Measurements from ENCODE around the gene CLEC4G.

The CLEC4G gene

DNA sequence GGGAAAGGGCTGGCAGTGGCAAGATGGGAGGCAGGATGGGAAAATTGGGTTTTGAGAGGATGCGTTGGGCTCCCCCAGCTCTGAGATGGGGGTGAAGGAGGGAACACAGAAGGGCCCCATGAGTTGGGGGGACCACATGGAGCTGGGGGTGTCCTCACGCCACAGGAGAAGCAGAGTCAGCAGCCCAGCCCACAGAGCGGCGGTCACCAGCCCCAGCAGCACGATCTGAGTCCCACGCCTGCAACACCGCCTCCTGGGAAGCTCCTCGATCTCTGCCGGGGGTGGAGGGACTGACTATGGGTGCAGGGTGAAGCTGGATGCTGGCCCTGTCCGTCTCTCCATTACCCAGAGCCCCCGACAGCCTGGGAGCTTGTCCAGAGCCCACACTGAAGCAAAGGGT lies 33.3 kb downstream of the CLEC4G start:
- DNase-seq (ENCODE audit: low read depth in 1 of 2, low spot score in 1 of 2), result no peak

DNA sequence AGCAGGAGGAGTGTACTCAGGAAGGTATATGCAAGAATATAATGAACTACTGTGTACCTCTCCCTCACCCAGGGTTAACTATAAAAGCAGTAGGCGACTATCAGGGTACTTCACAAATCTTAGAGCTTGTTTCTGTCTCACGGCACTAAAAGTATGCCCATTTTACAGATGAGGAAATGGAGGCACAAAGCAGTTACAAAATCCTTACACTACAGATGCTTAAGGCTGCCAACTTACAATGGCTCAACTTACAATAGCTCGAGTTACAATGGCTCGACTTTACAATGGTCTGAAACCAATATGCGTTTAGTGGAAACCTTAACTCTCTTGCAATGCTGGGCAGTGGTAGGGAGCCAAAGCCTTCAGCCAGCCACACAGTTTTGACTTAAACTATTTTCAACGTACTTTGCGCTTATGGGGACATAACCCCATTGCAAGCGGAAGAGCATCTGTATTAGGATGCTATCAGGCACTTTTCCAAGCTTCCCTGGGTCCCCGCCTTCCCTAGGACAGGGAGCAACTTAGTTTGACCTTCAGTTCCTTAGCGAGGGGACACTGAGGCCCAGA lies 34.1 kb downstream of the CLEC4G start:
- DNase-seq (ENCODE audit: low read depth in 1 of 2, low spot score in 1 of 2), result no peak

DNA sequence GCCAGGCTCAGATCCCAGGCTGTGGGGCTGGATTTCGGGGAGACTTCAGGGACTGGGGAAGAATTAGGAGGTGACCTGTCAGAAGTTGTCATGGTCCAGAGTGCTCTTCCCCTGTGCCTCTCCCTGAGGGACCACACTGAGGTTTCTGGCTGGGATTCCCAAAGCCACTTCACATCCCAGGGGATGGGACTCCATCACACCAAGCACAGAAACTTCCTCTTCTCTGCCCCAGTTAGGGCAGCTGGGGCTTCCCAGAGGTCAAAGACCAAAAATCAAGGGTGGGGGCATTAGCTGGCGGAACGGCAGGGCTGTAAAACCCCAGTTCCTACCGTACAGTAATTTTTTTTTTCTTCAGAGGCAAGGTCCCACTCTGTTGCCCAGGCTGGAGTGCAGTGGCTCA lies 37.4 kb downstream of the CLEC4G start:
- DNase-seq (ENCODE audit: low read depth in 1 of 2, low spot score in 1 of 2), result no peak

DNA sequence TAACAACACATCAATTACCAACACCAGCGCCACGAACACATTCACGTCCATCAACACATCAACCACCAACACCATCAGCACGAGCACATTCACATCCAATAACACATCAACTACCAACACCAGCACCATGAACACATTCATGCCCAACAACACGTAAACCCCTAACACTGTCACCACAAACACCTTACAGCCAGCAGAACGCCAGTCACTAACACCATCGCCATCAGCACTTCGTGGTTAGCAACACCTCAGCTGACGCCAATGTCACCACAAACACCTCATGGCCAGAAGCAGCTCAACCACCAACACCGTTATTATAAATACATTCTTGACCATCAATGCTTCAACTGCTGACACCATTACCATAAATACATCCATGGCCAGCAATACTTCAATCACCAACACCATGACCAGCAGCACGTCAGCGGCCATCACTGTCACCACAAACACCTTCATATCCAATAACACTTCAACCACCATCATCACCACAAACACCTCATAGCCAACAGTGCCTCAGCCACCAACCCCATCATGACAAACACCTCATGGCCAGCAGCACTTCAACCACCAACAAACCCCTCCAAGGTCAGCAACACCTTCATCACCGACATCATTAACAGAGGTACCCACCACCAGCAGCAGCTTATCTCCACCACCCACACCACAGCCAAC lies 39.4 kb downstream of the CLEC4G start:
- DNase-seq (ENCODE audit: low read depth in 1 of 2, low spot score in 1 of 2), result no peak

DNA sequence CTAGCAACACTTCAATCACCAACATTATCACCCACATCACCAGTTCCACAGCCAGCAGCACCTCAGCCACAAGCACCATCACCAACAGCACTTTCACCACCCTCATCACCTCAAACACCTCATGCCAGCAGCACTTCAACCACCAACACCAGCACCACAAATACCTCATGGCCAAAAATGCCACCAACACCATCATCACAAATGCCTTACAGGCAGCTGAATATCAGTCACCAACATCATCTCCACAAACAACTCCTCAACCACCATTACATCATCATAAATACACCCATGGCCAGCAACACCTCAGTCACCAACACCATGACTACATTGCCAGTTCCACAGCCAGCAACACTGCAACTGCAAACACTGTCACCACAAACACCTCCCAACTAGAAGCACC lies 40.4 kb downstream of the CLEC4G start:
- DNase-seq (ENCODE audit: low read depth in 1 of 2, low spot score in 1 of 2), result no peak

DNA sequence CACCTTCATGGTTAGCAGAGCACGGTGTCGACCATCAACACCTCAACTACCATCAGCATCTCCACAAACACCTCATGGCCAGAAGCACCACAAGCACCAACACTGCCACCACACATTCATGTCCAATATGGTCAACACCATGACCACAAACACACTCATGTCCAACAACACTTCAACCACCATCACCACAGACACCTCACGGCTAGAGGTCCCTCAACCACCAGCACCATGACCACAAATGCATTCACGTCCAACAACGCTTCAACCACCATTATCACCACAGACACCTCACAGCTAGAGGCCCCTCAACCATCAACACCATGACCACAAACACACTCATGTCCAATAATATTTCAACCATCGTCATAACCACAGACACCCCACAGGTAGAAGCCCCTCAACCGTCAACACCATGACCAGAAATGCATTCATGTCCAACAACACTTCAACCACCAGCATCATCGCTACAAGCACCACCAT lies 41.1 kb downstream of the CLEC4G start:
- no peak for DNase-seq (ENCODE audit: low read depth in 1 of 2, low spot score in 1 of 2)

DNA sequence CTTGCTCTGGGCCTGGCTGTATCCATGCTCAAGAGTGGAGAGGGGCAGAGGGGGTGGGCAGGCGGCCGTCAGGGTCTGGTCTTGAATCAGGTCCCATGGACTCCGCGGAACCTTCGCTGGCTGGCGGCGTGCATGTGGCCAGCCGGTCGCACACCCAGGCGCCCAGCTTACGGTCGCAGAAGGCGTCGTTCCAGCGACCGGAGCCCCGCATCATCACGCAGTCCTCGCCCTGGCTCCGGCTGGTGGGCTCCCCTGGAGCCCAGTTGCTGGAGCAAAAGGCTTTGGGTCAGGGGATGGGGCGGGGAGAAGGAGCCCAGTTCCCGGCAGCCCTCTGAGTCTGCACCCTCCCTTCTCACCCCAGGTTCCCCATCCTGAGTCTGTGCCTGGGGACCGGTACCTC lies 42.7 kb downstream of the CLEC4G start:
- no peak for DNase-seq (ENCODE audit: low read depth in 1 of 2, low spot score in 1 of 2)

DNA sequence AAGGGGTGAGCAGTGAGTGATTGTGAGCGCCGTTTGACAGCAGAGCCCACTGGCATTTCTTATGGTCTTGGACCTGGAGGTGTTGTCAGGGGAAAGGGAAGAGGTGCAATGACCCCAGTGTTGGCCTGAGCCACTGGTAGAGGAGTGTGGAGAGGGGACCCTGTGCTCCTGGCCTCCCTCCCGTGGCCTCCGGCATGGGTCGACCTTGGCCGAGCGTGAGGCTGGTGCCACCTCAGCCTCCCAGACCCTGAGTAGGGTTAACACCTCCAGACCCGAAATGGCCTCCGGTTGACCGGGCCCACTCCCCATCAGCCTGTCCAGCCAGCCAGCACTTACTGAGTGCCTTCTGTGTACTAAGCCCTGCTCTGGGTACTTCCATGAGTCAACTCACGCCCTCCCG lies 44.7 kb downstream of the CLEC4G start:
- DNase-seq (ENCODE audit: low read depth in 1 of 2, low spot score in 1 of 2), result no peak

DNA sequence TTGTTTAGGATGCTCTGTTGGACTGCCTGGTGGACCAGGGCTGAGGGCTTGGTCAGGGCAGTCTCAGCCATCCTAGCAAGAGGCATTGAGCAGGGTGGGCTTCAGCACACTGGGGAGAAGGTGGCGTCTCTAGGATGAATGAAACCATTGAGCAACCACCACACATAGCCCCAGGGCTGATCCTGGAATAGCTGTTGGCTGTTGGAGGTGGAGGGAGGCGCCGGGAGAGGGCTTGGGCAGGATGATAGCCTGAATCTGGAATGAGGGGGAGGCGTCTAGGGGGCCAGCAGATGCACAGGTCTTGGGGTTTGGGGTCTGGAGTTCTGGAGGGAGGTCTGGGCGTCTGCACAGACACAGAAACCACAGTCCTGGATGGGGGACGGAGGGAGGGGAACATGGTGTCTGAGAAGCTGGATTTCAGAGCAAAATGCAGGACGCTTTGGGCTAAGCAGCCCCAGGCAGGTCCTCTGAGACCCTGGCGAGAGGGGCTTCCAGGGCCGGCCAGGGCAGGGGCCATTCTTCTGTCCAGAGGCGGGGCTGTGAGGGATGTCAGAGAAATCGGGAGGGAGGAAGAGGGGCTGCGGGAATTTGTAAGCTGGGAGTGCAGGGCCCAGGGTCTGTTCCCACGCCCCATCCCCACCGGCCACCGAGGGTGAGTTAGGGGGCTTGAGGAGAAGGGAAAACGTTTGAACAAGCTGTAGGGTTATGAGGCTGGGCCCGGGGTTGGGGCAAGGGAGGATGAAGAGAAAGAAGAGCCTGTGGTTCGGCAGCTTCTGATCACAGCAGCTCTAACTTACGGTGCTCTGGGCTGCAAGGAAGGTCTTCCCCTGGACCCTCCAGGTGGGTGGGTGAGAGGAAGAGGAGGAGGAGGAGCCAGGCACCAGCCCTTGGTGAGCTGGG lies 46.1 kb downstream of the CLEC4G start:
- DNase-seq (ENCODE audit: low read depth in 1 of 2, low spot score in 1 of 2), result no peak

DNA sequence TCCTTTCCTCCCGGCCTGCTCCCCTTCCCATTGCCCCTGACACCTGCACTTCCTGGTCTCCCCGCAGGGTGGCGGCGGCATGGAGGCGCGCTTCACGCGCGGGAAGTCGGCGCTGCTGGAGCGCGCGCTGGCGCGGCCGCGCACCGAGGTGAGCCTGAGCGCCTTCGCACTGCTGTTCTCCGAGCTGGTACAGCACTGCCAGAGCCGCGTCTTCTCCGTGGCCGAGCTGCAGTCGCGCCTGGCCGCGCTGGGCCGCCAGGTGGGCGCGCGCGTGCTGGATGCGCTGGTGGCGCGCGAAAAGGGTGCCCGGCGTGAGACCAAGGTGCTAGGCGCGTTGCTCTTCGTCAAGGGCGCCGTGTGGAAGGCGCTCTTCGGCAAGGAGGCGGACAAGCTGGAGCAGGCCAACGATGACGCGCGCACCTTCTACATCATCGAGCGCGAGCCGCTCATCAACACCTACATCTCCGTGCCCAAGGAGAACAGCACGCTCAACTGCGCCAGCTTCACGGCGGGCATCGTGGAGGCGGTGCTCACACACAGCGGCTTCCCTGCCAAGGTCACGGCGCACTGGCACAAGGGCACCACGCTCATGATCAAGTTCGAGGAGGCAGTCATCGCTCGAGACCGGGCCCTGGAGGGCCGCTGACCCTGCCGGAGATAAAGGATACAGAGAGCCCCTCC lies 49.6 kb downstream of the CLEC4G start:
- DNase-seq (ENCODE audit: low read depth in 1 of 2, low spot score in 1 of 2), result no peak

DNA sequence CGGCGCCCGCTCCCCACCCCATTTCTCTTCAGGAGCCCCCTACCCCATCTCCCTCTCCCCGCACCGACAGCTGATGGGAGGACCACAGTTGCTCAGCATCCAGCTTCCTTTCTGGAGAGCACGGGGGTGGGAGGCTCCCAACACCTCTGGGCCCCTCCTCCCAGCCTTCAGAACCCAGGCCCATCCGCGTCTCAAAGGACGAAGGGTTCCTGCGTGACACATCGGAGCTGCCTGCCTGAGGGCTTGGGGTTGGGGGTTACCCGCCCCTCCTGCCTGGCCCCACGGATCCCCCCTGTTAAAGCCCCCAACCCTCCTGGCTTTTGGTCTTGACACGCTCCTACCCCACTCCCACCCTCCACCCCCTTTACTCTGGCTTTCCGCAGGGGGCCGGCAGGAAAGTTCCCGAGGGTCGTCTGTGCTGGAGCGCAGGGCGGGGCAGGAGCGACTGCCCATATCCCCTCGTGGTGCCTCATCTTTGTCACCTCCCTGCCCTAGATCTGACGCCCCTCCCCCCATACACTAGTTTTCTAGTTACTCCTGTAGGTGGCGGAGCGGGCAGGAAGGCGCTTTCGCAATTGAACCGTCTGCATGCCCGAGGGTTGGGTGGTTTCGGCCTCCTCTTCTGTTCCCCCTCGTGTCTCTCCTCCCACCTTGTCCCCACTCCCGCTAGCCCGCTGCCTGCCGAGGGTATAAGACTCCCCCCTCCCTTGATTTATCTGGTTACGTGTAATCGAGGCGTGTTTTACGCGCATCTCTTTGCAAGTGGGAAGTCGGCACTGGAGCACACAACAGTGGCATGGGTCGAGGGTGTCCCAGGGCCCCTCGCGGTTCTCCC lies 50.4 kb downstream of the CLEC4G start:
- DNase-seq (ENCODE audit: low read depth in 1 of 2, low spot score in 1 of 2), result peak; percentile 61 to 87

DNA sequence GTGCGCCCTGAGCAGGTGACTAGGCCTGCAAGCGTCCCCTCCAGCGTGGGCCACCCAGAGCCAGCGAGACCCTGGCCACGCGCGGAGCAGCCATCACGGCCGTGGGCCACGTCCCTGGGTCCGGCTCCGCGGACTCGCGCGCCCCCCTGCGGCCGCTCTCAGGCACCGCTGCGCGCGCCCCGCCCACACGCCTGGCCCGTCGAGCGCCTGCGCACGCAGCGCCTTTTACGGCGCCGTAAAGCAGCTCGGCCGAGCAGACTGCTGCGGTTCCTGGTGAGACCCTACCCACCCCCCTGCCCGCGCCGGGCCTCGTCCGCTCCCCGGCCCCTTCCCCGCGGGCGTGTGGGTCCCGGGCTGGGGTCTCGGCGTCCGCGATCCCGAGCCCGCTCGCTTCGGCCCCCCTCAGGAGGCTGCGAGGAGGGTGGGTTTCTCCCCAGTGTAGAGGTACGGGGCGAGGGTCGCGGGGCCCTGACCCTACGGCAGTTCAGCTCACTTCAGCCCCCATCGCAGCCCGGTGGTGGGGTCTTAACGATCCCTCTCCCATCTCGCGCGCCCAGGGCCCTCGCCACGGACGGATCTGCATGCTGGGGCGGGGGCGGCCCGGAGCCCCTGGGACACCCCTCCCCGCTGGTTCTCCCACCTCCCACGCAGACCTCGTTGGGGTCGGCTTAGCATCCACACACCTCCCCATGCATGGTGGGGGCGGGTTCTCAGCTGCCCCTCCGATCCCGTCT lies 51.1 kb downstream of the CLEC4G start, which contains the start of gene TRAPPC5:
Gene TRAPPC5, plus strand, starts transcription at position 228 of the 734 bp plus-strand sequence. CDS start 1,421 bp downstream, outside the sequence.
- DNase-seq (ENCODE audit: low read depth in 1 of 2, low spot score in 1 of 2), result peak; percentile 75 to 76

DNA sequence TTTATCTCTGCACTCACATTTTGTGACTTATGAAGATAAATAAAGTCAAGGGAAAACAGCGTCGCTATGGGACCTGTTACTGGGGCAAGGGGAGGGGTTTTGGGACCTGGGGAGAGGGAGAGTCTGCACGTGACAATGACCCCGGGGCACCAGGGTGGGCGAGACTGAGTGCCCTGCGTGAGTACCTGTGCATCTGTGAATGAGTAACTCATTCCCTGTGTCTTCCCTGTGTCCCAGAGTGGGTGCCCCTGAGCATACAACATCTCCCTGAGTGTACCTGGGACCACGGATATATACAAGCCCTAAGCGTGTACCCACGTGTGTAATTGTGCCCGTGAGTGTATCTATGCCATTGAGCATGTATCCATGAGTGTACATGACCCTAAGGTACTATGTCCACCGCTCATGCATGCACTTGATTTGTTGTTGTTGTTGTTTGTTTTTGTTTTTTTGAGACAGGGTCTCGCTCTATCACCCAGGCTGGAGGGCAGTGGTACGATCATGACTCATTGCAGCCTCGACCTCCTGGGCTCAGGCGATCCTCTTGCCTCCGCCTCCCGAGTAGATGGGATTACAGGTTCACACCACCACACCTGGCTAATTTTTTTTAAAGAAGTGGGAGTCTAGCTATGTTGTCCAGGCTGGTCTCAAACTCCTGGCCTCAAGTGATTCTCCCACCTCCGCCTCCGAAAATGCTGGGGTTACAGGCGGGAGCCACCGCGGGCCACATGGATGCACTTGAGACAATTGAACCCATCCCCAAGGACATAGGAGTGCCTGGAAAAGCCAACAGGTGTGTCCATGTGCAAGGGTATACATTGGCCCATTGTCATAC lies 51.9 kb downstream of the CLEC4G start:
- DNase-seq (ENCODE audit: low read depth in 1 of 2, low spot score in 1 of 2), result no peak

DNA sequence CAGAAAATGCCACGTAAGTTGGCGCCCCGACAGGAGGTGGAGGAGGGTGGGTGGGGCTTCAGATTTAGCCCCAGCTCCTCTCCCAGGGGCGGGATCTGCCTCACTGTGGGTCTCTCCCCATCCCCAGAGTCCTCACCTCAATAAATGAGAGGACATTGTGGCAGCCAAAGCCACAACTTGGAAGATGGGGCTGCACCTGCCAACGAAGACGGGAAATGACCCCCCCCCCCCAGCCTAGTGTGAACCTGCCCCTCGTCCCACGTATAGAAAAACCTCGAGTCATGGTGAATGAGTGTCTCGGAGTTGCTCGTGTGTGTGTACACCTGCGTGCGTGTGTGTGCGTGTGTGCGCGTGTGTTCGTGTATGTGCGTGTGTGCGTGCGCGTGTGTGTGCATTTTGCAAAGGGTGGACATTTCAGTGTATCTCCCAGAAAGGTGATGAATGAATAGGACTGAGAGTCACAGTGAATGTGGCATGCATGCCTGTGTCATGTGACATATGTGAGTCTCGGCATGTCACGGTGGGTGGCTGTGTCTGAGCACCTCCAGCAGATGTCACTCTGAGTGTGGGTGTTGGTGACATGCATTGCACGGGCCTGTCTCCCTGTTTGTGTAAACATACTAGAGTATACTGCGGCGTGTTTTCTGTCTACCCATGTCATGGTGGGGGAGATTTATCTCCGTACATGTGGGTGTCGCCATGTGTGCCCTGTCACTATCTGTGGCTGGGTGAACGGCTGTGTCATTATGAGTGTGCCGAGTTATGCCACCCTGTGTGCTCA lies 52.7 kb downstream of the CLEC4G start:
- DNase-seq (ENCODE audit: low read depth in 1 of 2, low spot score in 1 of 2), result peak; percentile 43 to 65
